Measurements from ENCODE around the gene AQP3.
A peak's percentile ranks its signal among the peaks of the same experiment; 100 is the strongest.

Gene AQP3

DNA sequence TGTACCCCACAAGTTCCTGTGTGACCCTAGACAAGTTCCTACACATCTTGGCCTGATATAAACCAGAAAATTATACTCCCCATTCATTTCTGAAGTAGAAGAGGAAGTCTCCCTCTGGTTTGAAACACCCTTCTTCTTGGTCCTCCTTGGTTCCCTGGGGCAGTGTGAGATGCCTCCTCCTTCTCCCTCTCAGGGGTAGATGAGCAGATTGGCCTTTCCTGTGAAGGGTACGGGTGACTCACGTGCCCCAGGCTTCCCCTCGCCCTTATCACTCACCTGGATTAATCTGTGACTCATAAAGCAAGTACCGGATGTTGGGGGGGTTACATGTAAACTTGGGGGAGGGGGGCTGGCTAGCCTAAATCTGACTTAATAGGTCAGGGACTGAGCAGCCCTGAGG, 11.1 kb upstream of the AQP3 start:
- TF ChIP-seq, protein P1, sequence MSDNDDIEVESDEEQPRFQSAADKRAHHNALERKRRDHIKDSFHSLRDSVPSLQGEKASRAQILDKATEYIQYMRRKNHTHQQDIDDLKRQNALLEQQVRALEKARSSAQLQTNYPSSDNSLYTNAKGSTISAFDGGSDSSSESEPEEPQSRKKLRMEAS (IDR thresholded peaks at IDR 0.05): no peak
- TF ChIP-seq, protein P2, sequence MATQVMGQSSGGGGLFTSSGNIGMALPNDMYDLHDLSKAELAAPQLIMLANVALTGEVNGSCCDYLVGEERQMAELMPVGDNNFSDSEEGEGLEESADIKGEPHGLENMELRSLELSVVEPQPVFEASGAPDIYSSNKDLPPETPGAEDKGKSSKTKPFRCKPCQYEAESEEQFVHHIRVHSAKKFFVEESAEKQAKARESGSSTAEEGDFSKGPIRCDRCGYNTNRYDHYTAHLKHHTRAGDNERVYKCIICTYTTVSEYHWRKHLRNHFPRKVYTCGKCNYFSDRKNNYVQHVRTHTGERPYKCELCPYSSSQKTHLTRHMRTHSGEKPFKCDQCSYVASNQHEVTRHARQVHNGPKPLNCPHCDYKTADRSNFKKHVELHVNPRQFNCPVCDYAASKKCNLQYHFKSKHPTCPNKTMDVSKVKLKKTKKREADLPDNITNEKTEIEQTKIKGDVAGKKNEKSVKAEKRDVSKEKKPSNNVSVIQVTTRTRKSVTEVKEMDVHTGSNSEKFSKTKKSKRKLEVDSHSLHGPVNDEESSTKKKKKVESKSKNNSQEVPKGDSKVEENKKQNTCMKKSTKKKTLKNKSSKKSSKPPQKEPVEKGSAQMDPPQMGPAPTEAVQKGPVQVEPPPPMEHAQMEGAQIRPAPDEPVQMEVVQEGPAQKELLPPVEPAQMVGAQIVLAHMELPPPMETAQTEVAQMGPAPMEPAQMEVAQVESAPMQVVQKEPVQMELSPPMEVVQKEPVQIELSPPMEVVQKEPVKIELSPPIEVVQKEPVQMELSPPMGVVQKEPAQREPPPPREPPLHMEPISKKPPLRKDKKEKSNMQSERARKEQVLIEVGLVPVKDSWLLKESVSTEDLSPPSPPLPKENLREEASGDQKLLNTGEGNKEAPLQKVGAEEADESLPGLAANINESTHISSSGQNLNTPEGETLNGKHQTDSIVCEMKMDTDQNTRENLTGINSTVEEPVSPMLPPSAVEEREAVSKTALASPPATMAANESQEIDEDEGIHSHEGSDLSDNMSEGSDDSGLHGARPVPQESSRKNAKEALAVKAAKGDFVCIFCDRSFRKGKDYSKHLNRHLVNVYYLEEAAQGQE (IDR thresholded peaks at IDR 0.05; ENCODE audit: low read depth): no peak
- TF ChIP-seq, protein P3, sequence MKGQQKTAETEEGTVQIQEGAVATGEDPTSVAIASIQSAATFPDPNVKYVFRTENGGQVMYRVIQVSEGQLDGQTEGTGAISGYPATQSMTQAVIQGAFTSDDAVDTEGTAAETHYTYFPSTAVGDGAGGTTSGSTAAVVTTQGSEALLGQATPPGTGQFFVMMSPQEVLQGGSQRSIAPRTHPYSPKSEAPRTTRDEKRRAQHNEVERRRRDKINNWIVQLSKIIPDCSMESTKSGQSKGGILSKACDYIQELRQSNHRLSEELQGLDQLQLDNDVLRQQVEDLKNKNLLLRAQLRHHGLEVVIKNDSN (IDR thresholded peaks at IDR 0.05): no peak
- TF ChIP-seq RAD21 (IDR thresholded peaks at IDR 0.05; ENCODE audit: low read depth): no peak
- no peak for TF ChIP-seq TEAD4 (IDR thresholded peaks at IDR 0.05)
- no peak for TF ChIP-seq EP300 (IDR thresholded peaks at IDR 0.05; ENCODE audit: borderline replicate concordance)
- no peak for TF ChIP-seq TCF12 (IDR thresholded peaks at IDR 0.05; ENCODE audit: low read depth)
- TF ChIP-seq TAF1 (IDR thresholded peaks at IDR 0.05; ENCODE audit: low read depth): no peak
- no peak for TF ChIP-seq EGR1 (IDR thresholded peaks at IDR 0.05)

DNA sequence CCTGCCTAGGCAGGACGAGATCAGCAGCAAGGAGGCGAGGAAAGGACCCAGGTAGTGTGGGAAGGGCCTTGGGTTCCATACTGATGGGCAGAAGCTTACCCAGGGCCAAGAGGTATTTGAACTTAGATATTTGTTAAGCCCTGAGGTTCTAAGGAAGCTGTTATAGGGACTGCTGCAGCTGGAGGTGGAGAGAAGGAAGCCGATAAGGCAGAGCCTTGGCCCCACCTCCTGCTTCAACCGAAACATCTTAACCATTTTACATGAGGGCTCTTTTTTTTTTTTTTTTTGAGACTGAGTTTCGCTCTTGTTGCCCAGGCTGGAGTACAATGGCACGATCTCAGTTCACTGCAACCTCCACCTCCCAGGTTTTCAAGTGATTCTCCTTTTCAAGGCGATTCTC, 8.6 kb upstream of the AQP3 start:
- TF ChIP-seq, protein P3 (IDR thresholded peaks at IDR 0.05): no peak
- TF ChIP-seq CREB1 (IDR thresholded peaks at IDR 0.05; ENCODE audit: low read depth) (no peak), ZBTB7A (IDR thresholded peaks at IDR 0.05; ENCODE audit: low read depth) (no peak), RAD21 (IDR thresholded peaks at IDR 0.05; ENCODE audit: low read depth) (no peak), NFIC (IDR thresholded peaks at IDR 0.05) (no peak)

DNA sequence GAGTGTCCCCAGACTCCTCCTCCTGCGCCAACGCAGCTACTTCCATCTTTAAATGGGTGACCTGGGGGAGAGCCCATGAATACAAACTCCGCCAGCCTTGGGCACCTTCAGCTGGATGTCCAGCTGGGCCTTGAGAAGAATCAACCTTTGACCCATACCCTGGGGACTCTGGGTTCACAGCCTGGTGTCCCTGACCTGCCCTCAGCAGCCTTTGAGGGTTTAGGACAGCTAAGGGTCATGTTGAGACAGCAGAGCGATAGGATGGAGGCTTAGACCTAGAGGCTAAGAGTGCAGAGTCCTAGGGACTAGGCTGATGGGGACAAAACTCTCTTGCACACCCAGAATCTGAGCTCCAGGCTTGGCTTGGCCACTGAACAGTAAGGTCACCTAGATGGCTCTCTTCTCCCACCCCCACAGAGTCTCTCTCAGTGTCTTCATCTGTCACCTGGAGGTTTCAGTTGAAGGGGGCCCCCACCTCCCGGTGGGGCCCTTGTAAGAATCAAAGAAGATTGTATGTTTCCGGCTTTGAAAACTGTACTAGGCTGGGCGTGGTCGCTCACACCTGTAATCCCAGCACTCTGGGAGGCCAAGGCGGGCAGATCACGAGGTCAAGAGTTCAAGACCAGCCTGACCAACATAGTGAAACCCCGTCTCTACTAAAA, 6.7 kb upstream of the AQP3 start:
- TF ChIP-seq NFIC (IDR thresholded peaks at IDR 0.05) (no peak), FOXM1 (IDR thresholded peaks at IDR 0.05; ENCODE audit: borderline replicate concordance, low read depth) (no peak), EGR1 (IDR thresholded peaks at IDR 0.05) (no peak)
- TF ChIP-seq, protein P2 (IDR thresholded peaks at IDR 0.05; ENCODE audit: low read depth): no peak

DNA sequence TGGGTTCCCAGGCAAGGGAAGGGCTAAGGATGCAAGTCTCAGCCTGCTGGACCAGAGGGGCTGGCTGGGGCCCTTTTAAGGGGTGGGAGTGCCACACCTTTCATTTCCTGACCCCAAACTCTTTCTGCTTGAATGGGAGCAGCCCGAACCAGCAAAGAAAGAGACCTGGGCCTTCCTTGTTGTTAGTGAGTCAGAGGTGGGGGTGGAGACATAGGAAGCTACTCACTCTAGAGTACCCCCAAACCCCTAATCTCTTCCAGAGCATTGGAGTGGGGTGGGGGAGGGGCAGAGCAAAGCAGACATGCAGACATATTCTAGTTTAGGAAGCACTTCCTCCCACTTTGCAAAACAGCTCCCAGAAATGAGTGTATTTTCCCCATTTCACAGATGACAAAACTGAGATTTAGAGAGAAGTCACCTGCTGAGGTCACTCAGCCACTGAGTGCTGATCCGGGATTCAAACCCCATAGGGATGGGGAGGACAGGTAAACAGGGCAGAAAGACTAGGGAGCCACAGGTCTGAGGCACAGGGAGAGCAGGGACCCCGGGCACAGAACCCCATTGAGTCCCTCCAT, 6.0 kb upstream of the AQP3 start:
- TF ChIP-seq TAF1 (IDR thresholded peaks at IDR 0.05; ENCODE audit: low read depth) (0 out of 2 replicates have a peak, but pooled peaks have one; percentile 21), RAD21 (IDR thresholded peaks at IDR 0.05; ENCODE audit: low read depth) (no peak)

DNA sequence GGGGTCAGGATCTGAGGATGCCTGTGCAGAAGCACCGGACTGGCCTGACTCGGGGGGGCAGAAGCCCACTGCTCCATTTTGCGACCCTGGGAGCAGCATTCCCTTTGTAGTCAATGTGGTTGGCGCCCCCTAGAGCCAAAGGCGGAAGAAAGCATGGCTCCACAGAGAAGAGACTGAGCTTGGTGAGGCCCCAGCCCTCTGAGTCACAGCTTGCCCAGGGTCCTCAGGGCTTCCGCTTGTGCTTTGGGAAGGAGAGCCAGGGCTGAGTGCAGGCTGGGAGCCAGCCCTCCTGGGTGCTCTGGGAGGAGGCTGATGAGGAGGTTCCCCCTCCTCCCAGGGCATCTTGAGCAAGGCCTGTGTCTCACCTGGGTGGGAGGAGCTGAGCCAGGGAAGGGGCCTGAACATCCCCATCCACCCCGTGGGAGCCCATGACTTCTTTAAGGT, 5.5 kb upstream of the AQP3 start:
- TF ChIP-seq ZBTB7A (IDR thresholded peaks at IDR 0.05; ENCODE audit: low read depth): peak; percentile 30; the same call in 1 of the 2 replicates
- TF ChIP-seq, protein P1 (IDR thresholded peaks at IDR 0.05): 0 out of 2 replicates have a peak, but pooled peaks have one; percentile 25
- TF ChIP-seq, protein P3 (IDR thresholded peaks at IDR 0.05): no peak
- TF ChIP-seq, protein P2 (IDR thresholded peaks at IDR 0.05; ENCODE audit: low read depth): no peak
- TF ChIP-seq FOXM1 (IDR thresholded peaks at IDR 0.05; ENCODE audit: borderline replicate concordance, low read depth): no peak
- peak; percentile 89 for TF ChIP-seq RAD21 (IDR thresholded peaks at IDR 0.05; ENCODE audit: low read depth)

All from Ishikawa (cell line).